GM12874 (cell line): ENCODE measurements around the gene MPPED2.

ENCODE experiments used
- CTCF ChIP-seq: IDR thresholded peaks from 2 replicates; pipeline ENCODE4 v1.5.1; 2011; ENCODE audit warnings: low read depth, mild to moderate bottlenecking, control low read depth, low read length, moderate library complexity; ENCODE audit not compliant: insufficient read depth

MPPED2 gene

GRCh38 chr11:30605036-30605605 lies 19.0 kb upstream of the MPPED2 start:
- no peak for TF ChIP-seq CTCF

GRCh38 chr11:30603357-30603756 lies 17.2 kb upstream of the MPPED2 start:
- no peak for TF ChIP-seq CTCF

GRCh38 chr11:30596832-30597231 lies 10.7 kb upstream of the MPPED2 start:
- TF ChIP-seq CTCF, result no peak

GRCh38 chr11:30595934-30596333 lies 9.8 kb upstream of the MPPED2 start:
- no peak for TF ChIP-seq CTCF

GRCh38 chr11:30594646-30595411 lies 8.7 kb upstream of the MPPED2 start:
- TF ChIP-seq CTCF, result no peak

GRCh38 chr11:30587269-30587812 lies 1.2 kb upstream of the MPPED2 start:
- no peak for TF ChIP-seq CTCF

- TF ChIP-seq CTCF, result no peak
These were observed 282 bp downstream of the MPPED2 start for GRCh38 chr11:30585892-30586250.
